OCI-LY7 (cell line): Measurements from ENCODE around the gene SMC5.

Source experiments
- EZH2phosphoT487 ChIP-seq: fragments of 200-600 bp; sonication (generic); IDR thresholded peaks from 2 replicates; pipeline ENCODE4 v1.6.1; 2018; ENCODE audit warnings: low read depth, borderline replicate concordance, mild to moderate bottlenecking, mixed run types, antibody characterized with exemption, low read length, moderate library complexity, mixed read lengths
- TF ChIP-seq, protein P1 (sequence below): fragments of 200-600 bp; sonication (generic); conservative IDR thresholded peaks from 2 replicates; pipeline ENCODE4 v1.5.1; 2014; ENCODE audit warnings: mild to moderate bottlenecking, antibody characterized with exemption, low read length, moderate library complexity, mixed read lengths

DNA sequence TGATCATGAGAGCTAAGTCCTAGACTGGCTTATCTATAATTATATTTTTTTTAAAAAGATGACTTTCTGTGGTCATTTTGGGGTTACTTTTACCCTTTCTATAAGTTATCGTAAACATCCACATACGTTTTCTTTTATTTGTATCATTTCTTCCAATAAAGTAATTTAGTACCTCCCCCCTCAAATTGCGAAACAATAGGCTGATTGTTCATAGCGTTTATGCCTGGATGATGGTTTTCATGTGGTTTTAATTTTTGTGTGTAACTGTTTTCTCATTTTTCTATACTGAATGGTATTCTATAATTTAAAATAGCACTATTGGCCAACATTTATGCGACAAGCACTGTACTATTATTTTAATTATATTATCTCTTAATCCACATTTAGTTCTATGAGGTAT, 44.5 kb downstream of the SMC5 start:
- TF ChIP-seq, protein P1, sequence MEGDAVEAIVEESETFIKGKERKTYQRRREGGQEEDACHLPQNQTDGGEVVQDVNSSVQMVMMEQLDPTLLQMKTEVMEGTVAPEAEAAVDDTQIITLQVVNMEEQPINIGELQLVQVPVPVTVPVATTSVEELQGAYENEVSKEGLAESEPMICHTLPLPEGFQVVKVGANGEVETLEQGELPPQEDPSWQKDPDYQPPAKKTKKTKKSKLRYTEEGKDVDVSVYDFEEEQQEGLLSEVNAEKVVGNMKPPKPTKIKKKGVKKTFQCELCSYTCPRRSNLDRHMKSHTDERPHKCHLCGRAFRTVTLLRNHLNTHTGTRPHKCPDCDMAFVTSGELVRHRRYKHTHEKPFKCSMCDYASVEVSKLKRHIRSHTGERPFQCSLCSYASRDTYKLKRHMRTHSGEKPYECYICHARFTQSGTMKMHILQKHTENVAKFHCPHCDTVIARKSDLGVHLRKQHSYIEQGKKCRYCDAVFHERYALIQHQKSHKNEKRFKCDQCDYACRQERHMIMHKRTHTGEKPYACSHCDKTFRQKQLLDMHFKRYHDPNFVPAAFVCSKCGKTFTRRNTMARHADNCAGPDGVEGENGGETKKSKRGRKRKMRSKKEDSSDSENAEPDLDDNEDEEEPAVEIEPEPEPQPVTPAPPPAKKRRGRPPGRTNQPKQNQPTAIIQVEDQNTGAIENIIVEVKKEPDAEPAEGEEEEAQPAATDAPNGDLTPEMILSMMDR: no peak
- no peak for TF ChIP-seq EZH2phosphoT487
